DMS153 treated with DMSO at 0.1 percent for 48 hours (cell line): ENCODE results near the gene PLCH1.

Experiments
- DNase-seq: peaks from one replicate; lab custom pipeline; 2025; ENCODE audit not compliant: unreplicated experiment; lab: John Stamatoyannopoulos, UW

Gene PLCH1

DNA sequence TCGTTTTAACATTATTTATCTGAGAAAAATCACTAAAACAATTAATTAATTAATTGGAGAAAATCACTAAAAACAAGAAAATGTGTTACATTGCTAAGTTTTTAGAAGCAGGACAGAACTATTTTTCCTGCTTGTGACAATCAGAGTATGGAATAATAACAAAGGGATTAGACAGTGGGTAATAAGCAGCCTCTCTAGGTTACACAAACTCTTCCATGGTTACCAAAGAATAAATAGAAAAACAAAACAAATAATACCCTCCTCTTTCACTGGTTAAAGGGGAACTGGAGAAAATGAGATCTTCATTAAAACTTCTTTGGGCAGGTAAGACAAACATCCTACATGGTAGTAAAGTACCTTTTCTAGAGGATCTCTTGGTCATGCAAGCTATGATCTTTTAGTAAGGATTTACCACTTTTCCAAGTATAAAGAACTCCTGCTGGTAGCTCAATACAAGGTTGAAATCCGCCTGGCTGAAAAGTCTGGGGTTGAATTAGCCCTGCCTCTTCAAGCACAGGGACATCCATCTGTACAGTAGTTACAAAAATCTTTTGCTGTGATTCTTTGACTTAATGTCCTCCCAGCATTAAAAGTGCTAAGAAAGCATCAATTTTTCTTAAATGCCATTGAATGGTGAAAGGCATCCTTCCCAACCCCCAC lies 2.5 kb upstream of the PLCH1 start:
- no peak for DNase-seq

DNA sequence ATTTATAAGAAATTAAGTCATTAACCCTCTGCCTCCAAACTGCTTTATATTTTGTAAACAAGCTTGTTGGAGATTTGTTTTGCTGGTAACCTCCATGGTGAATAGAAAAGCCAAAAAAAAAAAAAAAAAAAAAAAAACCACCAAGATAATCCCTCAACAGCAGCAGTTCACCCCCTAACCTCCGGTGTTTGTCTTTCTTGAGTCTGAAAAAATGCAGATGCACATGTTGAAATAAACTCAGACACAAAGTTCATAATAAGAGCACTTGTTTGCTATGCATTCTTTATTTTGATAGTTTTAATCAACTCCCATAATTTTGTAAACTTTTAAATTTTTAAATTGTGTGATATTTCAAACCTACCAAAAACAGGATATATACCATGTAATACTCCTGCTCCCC lies 1.8 kb upstream of the PLCH1 start:
- DNase-seq = no peak

DNA sequence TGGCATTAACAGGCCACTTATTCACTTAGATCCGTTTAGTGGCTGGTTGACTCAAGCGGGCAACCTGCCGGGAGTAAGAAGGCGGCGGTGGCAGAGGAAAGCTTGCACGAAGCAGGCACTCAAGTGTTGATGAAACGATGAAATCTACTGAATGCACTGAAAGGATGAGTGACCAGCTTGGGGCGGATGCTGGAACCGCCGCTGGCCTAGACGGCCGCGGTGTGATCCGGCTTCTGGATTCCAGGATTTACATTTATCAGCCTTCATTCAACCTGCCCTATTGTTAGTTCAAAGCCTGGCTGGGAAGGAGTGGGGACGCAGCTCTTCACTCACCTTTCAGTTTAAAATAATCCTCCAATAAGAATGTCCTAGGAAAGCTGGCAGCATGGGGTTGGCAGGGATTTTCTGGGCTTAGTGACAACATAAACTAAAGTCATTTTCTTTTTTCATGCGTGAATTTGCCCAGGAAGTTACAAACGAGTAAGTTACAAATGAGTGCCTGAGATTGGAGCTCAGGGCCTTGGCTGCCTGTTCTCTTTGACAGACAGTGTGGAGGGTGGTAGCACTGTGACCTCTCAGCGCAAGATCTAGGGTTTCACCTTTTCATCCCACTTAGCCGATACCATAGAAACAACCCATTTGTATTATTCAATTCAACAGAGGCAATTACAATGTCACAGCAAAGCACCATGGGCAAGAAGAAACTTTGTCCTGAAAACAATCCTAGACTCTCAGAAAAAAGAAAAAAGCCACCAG lies 1.1 kb upstream of the PLCH1 start:
- DNase-seq = peak; percentile 56

DNA sequence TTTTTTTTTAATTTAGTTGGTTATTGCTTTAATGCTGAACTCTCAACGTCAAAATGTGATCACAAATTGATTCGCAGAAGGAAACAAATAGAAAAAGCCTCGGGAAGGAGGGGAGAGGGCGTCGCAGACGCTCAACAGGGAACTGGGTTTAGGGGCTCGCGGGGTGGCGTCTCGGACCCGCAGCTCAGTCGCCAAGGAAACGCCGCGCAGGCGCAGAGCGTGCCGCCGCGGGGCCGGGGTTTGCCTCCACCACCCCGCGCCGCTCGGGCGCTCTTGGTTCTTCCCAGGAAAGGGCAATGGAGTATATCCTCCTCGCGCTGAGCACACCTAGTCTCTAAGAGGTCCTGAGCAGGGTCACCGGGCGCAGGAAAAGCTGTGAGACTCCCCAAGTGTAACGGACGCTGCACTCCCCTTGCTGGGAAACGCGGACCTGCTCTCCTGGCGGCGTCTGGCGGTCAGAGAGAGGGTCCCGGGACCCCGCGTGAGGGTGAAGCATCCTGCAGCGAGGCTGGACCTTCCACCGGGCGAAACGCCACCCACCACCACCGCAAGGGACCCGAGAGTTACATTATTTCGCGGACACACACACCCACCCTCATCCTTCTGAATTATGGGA lies 753 bp downstream of the PLCH1 start:
- DNase-seq = no peak

DNA sequence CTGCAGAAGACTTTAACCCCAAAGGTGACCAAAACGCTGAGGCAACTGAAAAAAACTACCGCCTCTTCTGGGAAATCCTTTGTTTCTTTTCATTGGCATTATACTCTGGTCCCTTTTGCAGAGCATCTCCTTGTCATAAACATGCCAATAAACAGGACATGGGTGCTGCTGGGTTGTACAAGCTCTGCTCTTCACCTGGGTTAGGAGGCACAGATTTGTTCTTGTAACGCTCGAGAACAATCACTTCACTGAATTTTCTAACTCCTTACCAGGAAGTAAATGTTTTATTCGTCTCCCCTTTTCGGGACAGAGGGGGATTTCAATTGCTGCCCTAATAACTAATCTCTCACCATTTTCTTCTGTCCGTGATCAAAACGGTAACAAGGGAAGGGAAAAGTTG lies 1.3 kb downstream of the PLCH1 start:
- no peak for DNase-seq

DNA sequence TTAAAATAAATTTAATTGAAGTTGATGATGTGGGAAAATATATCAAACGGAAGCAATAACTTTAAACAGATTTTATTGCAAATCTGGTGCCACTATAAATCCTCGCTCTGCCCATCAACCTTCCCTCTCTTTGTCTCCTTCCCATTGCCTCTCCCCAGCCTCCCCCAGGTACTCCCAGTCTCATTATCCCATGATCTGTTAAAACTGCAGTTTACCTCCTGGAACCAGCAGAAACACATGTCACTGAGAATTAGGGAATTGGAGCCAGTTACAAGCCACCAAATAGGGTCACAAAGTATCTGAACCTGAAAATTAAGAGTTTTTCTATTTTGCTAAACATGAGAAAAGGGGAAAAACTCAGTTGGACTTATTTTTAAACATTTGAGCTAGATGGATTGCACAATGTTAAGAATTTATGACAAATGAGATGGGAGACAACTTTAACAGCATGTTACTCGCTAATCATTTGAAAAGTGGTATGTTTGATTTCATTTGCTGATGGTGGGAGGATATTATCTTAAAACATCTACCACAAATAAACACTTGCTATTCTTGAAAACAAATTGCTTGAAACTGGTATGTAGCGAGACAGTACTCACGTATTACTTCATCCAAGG lies 2.4 kb downstream of the PLCH1 start:
- DNase-seq = no peak

DNA sequence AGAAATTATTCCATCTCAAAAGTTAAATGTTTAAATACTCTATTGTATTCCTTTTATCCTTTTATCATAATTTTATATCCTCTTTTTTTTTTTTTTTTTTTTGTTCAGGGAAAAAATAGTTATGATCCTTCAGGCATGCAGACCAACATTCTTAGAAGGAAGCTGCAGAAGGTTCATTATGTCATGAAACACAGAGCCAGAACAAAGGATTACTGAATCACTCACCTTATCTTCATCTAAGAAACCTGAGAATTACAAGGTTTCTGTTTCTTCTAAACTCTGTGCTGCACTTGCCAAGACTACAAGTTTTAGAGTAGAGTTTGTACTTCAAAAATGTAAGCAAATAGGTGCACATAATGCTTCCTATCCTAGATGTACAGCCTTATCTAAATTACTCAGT lies 3.3 kb downstream of the PLCH1 start:
- DNase-seq = no peak

DNA sequence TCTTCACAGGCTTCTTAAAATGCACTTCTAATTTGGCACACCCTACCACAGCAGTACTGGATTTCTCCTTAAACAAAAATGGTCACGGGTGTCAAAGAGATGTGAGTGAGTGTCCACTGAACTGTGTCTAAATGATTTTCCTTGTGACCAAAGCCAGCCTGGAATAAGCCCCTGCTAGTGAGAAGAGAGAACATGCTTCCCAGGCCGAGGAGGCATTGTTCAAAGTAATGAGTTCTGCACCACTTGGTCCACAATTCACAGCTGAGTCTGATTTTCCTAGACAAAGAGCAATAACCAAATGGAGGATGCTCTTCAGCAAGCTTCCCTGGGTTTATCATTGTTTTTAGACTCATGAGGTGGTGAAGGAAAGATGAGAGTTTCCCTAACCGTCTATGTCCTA lies 3.8 kb downstream of the PLCH1 start:
- no peak for DNase-seq

DNA sequence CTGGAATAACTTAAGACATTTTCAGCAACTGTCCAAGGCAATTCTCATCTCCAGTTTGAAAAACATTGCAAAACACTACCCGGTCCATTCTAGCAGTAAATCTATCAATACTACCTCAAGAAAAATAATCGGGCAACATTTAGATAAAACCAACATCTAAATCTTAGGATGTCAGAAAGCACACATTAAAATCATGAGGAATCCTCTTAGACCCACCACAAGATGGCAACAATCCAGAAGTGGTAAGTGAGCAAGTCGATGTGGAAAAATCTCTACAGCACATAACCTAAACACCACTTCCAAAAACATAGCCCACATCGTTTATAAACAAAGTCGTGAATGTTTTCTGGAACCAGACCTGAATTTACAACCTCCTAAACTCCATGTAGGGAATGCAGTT lies 5.7 kb downstream of the PLCH1 start:
- no peak for DNase-seq

DNA sequence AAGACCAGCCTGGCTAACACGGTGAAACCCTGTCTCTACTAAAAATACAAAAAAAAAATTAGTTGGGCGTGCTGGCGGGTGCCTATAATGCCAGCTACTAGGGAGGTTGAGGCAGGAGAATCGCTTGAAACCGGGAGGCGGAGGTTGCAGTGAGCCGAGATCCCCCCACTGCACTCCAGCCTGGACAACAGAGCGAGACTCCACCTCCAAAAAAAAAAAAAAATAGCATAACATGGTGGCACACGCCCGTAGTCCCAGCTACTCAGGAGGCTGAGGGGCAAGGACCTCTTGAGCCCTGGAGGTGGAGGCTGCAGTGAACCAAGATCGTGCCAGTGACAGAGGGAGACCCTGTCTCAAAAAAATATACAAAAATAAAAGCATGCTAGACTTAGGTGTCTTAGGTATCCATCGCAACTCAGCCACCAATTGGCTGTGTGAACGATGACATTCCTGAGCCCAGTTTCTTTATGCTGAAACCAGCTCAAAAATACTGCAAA lies 6.2 kb downstream of the PLCH1 start:
- no peak for DNase-seq

DNA sequence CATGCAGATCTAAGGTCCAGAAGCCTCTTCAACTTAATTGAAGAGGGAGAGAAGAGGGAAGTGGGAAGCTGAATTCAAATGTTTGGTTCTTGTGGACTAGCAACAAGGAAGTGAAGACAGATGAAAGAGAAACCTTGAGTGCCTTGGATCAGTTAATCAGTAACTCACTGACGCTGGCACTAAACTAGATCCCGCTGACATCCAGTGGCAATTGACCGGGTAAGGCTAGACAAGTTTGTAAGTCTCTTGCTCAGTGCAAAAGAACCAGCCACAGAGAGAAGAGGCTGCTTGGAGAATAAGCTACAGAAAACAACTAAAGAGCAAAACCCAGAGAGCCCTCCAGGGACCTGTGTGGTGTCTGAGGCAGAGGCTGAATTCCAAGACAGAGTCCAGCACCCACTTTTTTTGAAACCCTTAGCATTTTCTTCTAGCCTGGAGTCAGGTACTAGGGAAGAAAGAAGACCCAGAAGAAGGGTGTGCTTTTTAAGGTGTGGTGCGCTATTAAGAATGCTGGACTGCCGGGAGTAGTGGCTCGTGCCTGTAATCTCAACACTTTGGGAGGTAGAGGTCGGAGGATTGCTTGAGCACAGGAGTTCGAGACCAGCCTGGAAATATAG lies 6.9 kb downstream of the PLCH1 start:
- DNase-seq = no peak

DNA sequence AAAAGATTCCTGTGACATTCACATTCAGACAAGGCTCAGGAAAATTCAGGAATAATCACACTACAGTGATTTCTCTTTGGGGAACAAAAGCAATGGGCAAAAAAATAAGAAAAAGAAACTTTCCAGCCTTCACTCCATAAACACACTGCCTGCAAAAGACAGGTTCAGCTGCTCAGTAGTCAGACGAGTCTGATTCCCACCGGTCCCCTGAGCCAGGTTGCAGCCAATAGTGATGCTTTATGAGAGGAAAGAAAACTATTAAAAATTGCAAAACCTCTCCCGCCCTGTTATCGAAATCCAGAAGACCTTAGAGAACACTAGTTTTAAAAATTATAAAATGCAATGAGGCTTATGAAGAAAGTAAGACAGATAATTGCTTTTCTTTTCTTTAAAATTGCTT lies 8.5 kb downstream of the PLCH1 start:
- no peak for DNase-seq

DNA sequence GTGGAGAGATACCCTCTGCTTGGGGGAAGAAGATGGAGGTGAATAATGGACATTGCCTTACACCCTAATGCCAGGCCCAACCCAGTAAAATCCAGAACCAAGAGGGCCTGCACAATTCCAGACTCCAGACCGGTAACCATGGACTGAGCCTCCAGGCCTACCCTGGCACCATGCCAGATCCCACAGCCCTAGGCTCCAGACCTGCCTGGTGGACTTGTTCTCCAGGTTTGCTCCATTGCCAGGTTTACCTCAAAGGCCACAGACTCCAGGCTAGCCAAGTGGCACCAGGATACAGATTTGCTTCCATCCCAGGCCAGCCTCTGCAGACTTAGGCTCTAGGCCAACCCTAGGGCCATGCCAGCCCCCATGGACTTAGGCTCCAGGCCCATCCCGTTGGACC lies 14.0 kb downstream of the PLCH1 start:
- no peak for DNase-seq

DNA sequence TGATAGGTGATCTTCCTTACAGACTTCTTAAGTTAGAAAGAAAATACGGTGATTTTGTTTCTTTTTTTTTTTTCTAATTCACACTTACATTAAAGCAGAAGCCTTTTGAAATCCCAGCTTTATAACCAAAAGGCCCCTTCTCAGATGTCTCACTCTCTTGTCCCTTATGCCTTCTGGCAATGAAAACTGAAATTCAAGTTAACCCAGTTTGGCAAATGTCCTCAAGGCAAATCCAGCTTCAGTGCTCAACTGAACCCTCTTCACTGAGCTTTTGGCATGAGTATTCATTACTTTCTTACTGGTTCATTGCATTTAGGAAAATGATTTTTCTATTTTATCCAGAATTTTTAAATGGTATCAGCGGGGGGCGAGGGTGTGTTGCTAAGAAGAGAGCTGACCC lies 17.0 kb downstream of the PLCH1 start:
- no peak for DNase-seq

DNA sequence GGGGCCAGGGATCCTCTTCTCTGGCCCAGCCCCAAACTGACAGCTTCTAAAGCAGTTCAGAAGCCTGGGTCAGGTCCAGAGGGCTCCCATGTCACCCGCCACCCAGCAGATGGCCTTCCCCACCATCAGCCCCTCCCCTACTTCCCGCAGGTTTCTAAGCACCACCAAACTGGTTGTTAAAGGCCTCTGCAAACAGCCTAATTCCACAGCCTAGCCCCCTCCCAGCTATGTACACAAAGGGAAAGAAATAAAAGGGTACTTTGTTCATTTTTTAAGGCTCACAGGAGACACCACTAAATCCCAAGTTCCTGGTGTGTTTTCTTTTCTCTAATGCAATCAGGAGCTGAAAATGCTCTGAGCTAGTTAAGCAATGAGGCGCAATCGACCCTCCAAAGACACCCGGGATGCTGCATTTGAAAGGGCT lies 30.6 kb downstream of the PLCH1 start:
- no peak for DNase-seq

DNA sequence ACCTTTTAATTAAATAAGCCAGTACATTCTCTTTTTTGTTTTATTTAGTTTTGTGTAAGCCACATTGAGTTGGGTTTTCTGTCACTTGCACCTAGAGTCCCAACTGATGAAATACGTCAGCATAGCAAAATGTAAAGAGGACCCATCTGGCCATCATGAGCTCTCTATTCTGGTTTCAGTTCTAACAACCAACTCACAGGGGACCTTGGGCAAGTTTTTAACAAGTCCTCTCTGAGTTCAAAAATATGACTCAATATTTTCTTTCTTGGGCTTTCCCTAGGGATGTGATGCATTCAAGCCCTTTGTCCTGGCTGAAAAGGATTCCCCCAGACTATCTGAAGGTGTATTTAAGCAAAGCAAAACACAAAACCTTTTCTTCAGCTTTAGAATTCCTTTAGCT lies 32.9 kb downstream of the PLCH1 start:
- DNase-seq = no peak

DNA sequence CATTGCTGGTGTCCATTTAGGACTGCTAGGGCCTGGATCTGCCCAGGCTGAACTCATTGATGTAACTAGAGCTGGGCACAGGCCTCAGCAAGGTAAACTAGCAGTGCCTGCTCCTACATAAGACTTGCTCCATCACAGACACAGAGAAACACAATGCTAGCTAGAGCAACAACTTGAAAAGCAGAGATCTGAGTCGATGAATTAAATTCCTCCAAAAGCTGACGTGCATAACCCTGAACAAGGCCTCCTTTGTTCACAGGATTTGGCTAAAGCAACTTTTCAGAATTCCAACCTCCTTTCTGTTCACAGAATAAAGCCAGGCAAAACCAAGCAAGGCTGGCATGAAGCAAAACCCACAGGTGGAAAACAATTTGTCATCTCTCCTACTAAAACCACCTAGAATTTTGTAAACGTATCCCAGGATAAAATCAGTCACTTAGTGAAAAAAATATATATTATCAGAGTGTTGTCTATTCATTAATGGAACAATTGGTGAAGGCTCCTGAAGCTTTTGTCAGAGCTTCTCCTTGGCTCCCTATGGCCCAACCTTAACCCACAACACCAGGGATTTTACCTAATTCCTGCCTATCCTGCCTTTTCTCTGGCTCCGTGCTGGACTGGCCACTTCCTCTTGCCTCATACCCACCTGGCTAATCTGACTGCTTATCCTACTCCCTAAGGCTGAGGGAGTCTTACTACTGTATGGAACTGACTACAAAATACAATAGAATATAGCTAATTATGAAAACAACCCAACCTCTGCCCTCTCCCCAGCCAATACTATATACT lies 39.9 kb downstream of the PLCH1 start:
- no peak for DNase-seq

DNA sequence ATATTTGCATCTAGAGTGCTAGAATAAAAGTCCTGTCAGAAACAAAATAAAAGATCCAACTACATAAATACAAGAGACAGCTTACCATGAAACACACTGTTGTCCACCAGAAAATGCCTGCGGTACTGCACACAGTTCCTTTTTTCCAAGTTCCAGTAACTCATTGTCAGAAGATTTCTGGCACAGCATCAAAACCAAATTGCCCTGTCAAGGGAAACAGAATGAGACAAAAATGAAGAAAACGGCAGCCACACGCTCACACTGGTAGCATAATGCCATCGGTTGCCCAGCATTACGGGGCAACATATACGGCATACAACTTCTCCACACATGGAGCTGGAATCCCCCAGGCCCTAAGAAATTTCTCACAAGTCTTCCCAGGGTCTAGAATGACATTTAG lies 40.8 kb downstream of the PLCH1 start:
- no peak for DNase-seq

DNA sequence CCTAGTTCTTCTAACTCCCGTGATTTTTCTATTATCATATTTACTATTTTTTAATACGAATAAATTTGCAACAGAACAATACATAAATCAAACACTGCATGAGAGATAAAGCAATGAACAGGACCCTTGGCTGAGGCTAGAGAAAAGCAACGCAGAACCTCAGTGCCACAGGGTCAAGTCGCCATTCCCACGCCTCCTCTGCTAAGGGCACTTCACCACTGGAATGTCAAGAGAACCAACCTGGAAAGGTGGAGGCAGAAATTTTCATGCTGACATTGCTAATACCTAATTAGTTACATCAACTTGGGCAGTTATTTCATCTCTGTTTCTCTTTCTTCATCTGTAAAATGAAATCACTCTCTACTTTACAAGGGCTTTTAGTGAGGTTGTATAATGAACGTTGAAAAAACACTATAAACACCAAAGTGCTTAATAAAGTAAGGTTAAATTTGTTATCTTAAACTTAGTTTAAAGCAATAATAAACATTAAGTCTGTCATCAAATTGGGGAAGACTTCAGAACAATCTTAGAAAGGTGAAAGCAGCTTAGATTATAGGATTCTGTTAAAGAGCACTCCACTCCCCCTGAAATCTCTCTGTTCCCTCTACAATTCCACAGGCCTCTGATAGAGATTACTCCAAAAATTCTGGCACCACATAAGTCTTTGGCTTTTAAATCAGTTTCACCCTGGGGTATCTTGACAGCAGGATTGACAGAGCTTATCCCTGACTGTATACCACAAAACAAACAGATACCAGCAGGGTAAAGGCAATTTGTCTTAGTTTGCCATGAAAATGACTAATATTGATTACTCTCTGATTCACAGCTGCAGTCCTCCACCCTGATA lies 41.9 kb downstream of the PLCH1 start:
- no peak for DNase-seq
